GM19035 (cell line): Measurements from ENCODE around the gene RBM33.
"Not testable (repeated sequence)": the region's sequence is repeated elsewhere in the genome, so short reads cannot be mapped to it uniquely, and the experiment has no call there.

Source experiments
- ATAC-seq: cut with Tn5 transposase; IDR thresholded peaks from one replicate; pipeline ENCODE4 v1.9.1; 2021; ENCODE audit not compliant: unreplicated experiment

RBM33 gene

DNA sequence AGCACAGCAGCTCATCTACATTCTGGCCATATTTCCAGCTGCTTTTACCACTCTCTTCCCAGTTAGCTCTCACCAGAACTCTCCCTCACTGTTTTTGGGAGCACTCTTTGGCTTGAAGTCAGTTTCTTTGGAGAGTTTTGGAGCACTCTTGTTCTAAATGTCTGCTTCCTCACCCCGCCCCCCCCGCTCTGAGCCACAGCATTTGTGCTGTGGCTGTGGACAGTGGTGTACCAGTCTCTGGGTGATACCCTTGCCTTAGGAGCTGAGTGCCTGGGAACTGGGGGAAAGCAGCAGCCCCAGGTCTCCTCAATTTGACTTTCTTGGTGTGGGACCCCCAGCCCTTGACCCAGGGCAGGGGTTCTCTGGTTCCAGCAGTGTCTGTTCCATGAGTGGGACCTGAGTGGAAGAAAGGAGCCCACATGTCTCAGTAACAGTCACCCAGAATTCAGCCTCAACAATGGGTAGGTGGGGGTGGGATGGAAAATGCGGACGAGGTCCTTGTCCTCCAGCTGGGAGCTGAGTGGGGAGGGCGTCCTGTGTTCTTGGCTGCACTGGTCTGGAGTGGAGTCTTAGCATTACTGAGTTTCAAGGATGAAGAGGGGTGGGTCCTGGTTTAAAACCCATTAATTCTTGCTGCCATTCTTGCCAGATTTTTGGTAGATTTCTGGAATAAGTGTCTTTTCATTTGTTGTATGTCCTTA lies 18.0 kb downstream of the RBM33 start:
- no peak for ATAC-seq

GRCh38 chr7:155663937-155664336 lies 19.5 kb downstream of the RBM33 start:
- no peak for ATAC-seq

DNA sequence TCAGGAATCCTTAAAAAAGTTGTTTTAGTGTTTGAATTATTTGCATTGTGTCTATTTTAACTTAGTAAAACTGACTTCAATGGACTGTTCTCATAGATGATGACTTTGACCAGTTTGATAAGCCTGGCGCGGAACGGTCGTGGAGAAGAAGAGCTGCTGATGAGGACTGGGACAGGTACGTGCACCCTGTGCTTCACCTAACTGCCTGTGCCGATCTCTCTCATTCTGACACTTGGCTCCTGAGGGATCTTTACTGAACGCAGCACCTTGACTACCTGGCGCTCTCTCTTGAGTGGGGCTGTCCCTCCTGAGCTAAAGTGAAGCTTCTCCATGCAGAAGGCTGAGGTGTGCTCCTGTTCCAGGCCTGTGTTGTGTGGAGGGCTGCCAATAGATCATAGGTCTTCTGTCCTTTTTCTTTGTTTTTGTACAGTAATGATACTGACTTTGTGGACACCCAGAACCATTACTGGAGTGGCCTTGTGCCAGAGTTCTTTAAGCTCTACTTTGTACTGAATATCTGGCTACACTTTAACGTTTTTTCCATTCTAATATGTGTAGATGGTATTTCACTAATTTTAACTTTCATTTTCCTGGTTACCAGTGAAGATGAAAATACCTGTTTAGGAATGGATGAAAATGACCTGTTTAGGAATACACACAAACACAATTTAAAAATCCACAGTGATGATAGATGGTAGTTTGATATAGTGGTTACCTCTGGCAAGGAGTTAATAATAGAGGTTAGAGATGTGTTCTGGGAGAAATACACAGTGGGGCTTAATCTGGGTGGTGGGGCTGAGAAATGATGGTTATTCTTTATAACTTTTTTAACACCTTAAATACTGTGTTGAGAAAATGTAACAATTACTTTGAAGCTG lies 20.9 kb downstream of the RBM33 start:
- ATAC-seq: no peak

DNA sequence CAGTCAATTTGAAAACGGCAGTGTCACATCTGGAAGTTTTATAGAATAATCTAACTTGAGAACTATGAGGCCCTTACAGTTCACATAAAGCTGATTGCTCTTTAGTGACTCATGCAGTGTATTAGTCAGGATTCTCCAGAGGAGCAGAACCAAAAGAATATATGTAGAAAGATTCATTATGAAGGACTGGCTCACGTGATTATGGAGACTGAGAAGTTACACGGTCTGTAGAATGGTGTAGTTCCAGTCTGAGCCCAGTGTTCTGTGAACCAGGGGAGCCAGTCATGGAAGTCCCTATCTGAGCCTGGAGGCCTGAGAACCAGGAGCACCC lies 21.5 kb downstream of the RBM33 start:
- no peak for ATAC-seq

DNA sequence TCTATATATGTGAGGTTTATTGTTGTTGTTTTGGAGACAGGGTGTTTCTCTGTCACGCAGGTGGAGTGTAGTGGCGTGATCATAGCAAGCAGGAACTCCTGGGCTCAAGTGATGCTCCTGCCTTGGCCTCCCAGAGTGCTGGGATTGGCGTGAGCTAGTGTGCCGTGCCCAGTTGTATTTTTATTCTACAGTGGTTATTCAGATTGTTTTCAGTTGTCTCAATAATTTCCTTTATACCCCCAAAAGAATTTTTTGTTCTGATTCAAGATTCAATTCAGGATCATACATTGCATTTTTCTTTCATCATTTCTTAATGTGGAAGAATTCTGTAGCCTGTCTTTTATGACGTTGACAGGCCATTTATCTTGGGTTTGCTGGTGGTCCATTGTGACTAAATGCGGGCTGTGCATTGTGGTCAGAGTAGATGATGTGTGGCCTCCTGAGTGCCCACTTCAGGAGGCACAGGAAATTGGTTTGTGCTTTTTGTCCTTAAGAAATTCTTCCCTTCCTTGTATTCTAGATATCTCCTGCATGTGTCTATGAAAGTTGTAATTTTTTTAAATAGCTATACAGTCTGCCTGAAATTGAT lies 22.9 kb downstream of the RBM33 start:
- ATAC-seq: no peak

DNA sequence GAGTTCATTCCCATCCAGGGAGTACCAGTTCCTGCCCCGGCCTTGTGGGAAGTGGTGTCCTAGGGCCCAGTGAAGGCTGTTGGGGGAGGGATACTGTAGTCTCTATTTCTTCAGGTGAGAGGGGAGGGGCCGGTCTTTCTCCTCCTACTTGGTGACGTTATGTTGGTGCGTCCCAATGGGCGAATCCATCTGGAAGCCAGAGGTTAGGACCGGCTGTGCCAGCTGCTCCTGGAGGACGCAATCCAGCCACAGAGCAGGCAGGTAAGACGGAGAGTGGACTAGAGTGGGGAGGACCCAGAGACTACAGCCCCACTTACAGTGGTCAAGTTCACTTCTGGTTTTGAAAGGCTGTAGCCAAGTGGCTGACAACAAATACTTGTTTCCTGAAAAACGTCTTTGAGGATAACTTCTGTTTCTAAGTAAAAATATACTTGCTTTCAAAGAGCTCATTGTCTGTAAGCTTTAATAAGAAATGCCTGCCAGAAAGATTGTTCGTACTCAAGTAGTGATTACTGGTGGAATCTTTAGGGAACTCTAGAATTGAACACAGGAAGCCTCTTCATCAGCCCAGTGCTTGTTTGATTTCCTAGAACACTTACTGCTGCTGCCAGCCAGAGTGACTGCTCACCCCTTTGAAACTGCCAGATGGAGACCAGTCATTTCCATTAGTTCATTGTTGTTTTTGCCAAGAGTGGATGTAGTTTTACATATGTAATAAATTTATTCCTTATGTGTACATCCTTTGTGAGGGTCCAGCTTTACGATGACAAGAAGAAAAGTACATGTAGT lies 25.4 kb downstream of the RBM33 start:
- no peak for ATAC-seq

GRCh38 chr7:155670521-155670920 lies 26.1 kb downstream of the RBM33 start:
- ATAC-seq: no peak

GRCh38 chr7:155674556-155674955 lies 30.1 kb downstream of the RBM33 start:
- ATAC-seq: no peak

DNA sequence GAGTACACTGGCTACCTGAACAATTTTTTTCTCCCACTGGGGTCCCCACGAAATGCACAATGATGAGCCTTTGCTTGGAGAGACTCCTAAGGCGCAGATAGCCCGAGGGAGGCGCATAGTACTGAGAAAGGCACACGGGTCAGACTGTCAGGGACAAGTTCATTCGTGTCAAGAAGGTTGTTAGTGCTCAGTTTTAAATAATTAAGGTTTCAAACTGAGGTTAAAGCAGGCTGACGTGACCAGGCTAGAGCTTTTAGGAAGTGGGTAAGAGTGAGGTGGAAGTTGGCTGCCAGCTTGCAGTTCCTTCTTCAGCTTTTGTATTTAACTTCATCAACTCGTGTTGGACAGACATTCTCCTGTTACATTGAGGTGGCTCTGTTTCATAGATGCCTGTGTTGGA lies 31.6 kb downstream of the RBM33 start:
- ATAC-seq: peak; percentile 49

DNA sequence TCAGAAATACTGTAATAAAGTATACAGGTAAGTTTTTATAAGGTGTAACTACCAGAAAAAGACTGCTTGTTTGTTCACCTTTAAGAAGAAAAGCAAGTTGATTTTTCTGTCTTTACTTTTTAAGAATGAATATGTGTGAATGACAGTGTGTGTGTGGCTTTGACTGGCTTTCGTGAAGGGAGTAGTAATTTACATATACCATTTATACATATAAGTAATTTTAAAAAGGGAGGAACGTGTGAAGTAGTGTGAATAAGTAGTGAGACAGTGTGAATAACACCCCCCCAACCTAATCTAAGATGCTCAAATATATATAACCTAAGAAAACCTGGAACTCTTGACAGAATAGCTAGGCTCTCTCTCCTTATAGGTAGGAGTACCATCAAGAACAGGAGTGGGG lies 33.2 kb downstream of the RBM33 start:
- ATAC-seq: no peak

DNA sequence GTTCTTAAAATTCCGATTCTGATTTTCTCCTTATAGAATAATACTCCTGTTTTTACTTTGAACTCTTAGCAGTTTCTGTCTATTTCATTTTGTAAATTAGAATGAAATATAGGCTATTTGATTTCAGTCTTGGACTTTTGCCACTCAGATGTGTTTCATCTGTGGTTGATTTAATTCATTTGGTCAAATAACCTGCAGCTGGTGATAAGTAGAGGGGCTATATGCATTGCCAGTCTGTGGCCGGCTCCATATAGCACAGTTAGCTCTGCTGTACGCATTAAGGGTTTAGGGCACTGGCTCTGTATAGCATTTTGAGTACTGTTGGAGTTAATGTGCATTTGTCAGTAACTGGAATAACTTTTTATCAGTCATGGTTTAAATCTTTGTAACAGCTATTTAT lies 35.7 kb downstream of the RBM33 start:
- ATAC-seq: no peak

GRCh38 chr7:155680864-155681263 lies 36.4 kb downstream of the RBM33 start:
- no peak for ATAC-seq

GRCh38 chr7:155681663-155682062 lies 37.2 kb downstream of the RBM33 start:
- ATAC-seq: no peak

DNA sequence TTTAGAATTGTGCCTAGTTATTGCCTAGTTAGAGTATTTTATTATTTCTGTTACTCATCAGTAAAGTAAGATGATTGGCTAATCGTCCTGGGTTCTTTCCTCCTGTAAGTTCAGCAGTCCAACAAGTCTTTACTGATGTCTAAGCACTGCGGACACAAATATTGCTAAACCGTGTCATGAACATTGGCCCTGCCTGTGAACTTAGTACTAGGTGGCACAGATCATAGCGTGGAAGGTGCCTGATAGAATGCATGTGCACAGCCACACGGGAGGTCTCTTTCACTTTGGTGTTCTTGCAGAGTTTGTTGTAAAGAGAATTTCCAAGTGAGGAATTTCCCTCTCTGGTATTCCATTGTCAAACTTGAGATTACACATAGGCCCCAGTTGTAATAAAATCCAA lies 38.0 kb downstream of the RBM33 start:
- no peak for ATAC-seq

DNA sequence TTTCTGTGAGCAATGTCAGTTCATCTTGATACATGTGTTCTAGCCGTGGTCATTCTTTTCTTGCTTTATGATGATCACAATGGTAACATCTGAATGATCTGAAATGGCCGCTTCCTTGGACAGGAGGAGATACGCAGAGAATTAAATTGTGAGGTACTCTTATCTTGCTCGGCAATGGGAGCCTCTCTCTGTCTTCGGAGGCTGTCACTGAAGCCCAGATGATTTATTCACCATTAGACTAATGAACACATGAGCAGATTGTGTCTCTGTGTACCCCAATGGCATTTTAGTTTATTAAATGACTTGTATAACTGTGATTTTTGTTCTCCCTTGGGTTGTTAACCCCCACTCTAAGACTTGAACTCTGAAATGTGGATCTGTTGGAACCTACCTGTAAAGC lies 38.6 kb downstream of the RBM33 start:
- ATAC-seq: no peak

DNA sequence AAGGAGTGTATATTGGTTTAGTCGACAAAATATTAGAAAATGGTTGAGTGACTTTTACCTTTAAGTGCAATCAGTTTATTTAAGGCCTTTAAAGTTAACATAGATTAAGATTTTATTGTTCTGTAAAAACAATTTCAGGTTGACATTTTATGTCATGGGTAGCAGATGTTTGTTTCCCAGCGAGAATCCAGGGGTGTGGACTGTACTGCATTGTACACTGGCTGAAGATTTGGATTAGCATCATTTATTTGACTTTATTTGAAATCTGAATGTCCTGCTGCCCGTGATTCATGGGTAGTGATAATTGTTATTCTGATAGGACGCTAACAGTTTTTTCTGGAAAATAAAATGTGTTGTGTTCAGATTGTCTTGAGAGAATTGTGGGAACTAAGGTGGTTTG lies 39.3 kb downstream of the RBM33 start:
- ATAC-seq: no peak

DNA sequence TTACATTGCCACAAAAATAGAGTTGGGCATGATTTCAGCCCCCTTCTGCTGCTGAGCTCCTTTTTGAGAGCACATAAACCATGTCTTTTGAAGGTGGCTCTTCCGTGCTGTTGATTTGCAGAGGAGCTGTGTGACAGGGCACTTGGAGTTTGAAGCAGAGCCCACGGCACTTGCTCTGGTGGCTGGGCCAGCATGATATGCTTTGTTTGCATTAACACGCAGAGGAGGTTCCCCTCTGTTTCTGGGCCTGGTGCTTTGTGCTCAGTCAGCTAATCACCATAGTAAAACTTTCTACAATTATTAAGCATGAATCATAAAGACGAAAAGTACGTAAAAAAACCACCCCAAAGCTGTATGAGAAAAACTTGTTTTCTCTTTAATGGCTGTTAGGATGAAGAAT lies 40.1 kb downstream of the RBM33 start:
- no peak for ATAC-seq

GRCh38 chr7:155685070-155685790 lies 40.8 kb downstream of the RBM33 start:
- ATAC-seq: peak; percentile 61

GRCh38 chr7:155685791-155686160 lies 41.3 kb downstream of the RBM33 start:
- no peak for ATAC-seq

DNA sequence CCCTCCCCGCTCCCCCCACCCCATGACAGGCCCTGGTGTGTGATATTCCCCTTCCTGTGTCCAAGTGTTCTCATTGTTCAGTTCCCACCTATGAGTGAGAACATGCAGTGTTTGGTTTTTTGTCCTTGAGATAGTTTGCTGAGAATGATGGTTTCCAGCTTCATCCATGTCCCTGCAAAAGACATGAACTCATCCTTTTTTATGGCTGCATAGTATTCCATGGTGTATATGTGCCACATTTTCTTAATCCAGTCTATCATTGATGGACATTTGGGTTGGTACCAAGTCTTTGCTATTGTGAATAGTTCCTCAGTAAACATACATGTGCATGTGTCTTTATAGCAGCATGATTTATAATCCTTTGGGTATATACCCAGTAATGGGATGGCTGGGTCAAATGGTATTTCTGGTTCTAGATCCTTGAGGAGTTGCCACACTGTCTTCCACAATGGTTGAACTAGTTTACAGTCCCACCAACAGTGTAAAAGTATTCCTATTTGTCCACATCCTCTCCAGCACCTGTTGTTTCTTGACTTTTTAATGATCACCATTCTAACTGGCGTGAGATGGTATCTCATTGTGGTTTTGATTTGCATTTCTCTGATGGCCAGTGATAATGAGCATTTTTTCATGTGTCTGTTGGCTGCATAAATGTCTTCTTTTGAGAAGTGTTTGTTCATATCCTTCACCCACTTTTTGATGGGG lies 42.3 kb downstream of the RBM33 start:
- not testable (repeated sequence) for ATAC-seq
